Bronchus fibroblast of lung (primary cell): Measurements from ENCODE around the gene C1orf159. TPM values are rescaled to one million over a fixed set of nuclear protein-coding genes. Genes with fewer than 3 reads are reported as not detected.

Source experiments
- total RNA-seq: library from RNA; depleted of rRNA; stranded (reverse); fragments of >200 nt; gene quantifications from 2 replicates; pipeline ENCODE4 v1.2.3, GENCODE V29; 2015

Gene C1orf159
- 13.8 and 14.7 TPM in 2 replicates for total RNA-seq

DNA sequence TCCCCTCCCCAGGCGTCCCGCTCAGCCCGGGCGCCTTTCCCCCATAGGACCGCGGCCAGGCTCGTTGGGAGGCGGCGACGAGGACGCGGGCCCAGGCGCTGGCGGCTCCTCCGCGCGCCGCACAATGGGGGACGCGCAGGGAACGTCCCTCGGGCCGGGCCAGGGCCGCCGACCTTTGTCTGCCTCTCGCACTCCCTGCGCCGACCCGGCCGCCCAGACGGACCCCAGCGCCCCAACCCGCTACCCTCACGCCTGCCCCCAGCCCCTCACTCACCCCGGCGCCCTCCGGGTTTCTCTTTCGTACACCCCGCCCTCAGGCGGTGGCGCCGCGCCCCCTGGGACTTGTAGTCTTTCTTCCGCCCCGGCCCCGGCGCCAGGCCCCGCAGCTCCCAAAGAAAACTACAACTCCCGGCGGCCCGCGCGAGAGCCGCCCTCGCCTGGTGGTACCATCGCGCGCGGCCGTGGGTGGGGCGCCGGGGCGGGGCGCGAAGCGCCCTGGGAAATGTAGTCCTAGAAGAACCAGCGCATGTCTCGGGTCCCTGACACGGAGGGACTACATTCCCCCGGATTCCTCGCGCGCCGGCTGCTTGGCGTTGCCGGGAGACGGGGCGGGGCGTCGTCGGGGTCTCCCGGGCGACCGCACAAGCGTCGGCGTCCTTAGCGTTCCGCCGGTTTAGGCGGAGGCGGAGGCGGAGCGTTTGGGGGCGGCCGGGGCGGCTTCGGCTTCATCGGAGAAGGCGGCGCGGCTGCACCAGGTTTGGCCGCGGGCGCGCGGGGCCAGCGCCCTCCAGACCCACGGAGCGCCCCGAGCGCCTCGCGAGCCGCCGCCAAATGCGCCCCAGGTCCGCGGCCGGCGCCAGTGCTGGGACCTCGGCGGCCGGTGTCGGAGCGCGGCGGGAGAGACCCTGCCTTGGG lies at the start of gene C1orf159:
Gene C1orf159 (minus strand): TSS at position 304 of the 915 bp plus-strand sequence. CDS start 24,546 bp downstream, outside the sequence.

DNA sequence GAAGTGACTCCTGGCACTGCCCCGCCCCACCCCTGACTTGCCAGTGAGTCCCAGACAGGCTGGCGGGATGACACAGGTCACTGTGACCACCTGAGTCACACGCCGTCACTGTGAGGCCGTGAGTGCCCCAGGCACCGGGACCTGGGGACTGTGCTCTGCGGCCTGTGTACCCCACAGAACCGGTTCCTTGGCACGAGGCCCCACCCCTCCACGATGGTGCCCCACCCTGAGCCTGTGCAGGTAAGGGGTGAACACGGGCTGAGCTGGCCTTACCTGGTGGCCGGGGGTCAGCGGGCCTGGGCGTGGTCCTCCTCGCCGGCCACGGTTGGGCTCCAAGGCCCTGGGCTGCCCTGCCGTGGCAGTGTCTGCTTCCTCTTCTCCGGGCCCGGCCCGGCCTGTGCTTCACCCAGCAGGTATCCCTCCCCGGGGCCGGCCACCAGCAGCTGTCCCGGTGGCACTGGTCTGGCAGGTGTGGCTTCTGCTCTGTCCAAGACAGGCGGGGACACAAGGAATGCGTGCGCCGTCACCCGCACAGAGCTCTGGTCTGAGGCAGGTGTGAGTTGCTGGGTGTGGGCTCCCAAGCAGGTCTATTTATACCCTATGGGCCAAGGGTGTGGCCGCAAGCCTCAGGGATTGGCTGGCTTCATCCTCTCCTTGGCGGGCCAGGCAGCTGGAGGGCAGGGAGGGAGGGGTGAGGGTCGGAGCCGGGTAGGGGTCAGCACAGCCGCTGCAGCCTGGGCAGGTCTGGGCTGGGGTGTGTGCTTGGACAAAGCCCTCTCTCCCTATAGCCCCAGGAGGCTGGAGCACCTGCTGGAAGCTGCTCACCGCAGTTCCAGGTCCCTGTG lies 41.9 kb downstream of the C1orf159 start, which contains the start of gene RNF223:
Gene RNF223 (minus strand): TSS at position 564 of the 845 bp plus-strand sequence. CDS start 1,740 bp downstream, outside the sequence.

Other genes starting within 250 kb of the C1orf159 start
- gene SAMD11, start 192.2 kb downstream of the C1orf159 start, total RNA-seq, result 1.8 and 2.5 TPM in 2 replicates
- 83.5 and 93.8 TPM in 2 replicates for gene NOC2L, start 156.8 kb downstream of the C1orf159 start, total RNA-seq
- gene KLHL17, start 155.5 kb downstream of the C1orf159 start, total RNA-seq, result 9.8 and 9.9 TPM in 2 replicates
- gene PLEKHN1, start 149.6 kb downstream of the C1orf159 start, total RNA-seq, result 1.2 and 1.9 TPM in 2 replicates
- not detected in 2 replicates for gene PERM1, start 134.0 kb downstream of the C1orf159 start, total RNA-seq
- 4.3 and 5.5 TPM in 2 replicates for gene HES4, start 116.0 kb downstream of the C1orf159 start, total RNA-seq
- gene ISG15, start 102.6 kb downstream of the C1orf159 start, total RNA-seq, result 45.9 and 55.6 TPM in 2 replicates
- 36.4 and 39.3 TPM in 2 replicates for gene AGRN, start 96.0 kb downstream of the C1orf159 start, total RNA-seq
- gene RNF223, start 41.8 kb downstream of the C1orf159 start, total RNA-seq, result not detected in 2 replicates
- not detected in 2 replicates for gene TTLL10, start 57.8 kb upstream of the C1orf159 start, total RNA-seq
- 0.34 TPM in 1 of 2 replicates, not detected in the other for gene TNFRSF18, start 90.5 kb upstream of the C1orf159 start, total RNA-seq
- 0.17 and 0.30 TPM in 2 replicates for gene TNFRSF4, start 98.1 kb upstream of the C1orf159 start, total RNA-seq
- 125 and 128 TPM in 2 replicates for gene SDF4, start 115.9 kb upstream of the C1orf159 start, total RNA-seq
- gene B3GALT6, start 116.1 kb upstream of the C1orf159 start, total RNA-seq, result 23.2 and 25.7 TPM in 2 replicates
- gene C1QTNF12, start 130.6 kb upstream of the C1orf159 start, total RNA-seq, result 0.17 and 0.59 TPM in 2 replicates
- 45.9 and 61.7 TPM in 2 replicates for gene UBE2J2, start 157.8 kb upstream of the C1orf159 start, total RNA-seq
- 0.30 and 1.2 TPM in 2 replicates for gene SCNN1D, start 164.3 kb upstream of the C1orf159 start, total RNA-seq
- 27.6 and 28.9 TPM in 2 replicates for gene ACAP3, start 191.8 kb upstream of the C1orf159 start, total RNA-seq
- gene PUSL1, start 192.5 kb upstream of the C1orf159 start, total RNA-seq, result 32.4 and 42.2 TPM in 2 replicates
- 112 and 113 TPM in 2 replicates for gene INTS11, start 208.6 kb upstream of the C1orf159 start, total RNA-seq
- 26.0 and 29.1 TPM in 2 replicates for gene CPTP, start 208.7 kb upstream of the C1orf159 start, total RNA-seq
- under 0.01 TPM in 2 replicates for gene TAS1R3, start 215.2 kb upstream of the C1orf159 start, total RNA-seq
- gene DVL1, start 233.3 kb upstream of the C1orf159 start, total RNA-seq, result 60.1 and 71.6 TPM in 2 replicates
- 382 and 409 TPM in 2 replicates for gene MXRA8, start 242.5 kb upstream of the C1orf159 start, total RNA-seq